GM12801 (cell line): Measurements from ENCODE around the gene SMIM24.

Experiments
- CTCF ChIP-seq: IDR thresholded peaks from one replicate; pipeline ENCODE4 v1.5.1; 2011; ENCODE audit warnings: control low read depth; ENCODE audit not compliant: insufficient read length; ENCODE audit errors: extremely low read depth

The SMIM24 gene

DNA sequence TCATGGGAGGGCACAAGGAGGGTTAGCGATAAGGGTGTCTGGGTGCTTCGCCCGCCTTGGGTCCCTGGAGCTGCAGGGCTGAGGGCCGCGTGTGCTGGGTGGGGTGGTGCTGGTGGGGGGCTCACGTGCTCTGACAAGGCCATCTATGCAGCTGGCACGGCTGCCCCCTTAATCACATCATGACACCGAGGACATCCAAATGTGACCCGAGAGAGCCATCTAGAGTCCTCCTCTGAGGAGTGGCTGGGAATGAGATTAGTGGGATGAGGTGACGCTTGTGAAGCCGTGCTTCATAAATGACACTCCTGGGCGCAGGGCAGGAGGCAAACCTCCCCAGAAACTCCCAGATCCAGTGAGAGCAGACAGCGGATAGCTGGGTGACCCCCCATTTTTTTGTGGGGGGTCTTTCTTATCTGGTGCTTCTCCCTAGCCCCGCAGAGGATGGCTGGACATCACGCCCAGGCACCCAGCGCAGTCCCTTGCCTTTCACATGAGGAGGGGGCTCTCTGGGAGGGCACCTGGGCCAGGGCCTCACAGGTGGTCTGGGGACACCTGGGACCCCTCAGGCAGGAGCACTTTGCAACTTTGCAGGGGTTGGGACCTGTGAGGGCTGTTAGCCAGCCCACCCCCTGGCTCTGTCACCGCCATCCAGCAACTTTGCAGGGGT is 32.4 kb upstream of the SMIM24 start:
- TF ChIP-seq CTCF = no peak

DNA sequence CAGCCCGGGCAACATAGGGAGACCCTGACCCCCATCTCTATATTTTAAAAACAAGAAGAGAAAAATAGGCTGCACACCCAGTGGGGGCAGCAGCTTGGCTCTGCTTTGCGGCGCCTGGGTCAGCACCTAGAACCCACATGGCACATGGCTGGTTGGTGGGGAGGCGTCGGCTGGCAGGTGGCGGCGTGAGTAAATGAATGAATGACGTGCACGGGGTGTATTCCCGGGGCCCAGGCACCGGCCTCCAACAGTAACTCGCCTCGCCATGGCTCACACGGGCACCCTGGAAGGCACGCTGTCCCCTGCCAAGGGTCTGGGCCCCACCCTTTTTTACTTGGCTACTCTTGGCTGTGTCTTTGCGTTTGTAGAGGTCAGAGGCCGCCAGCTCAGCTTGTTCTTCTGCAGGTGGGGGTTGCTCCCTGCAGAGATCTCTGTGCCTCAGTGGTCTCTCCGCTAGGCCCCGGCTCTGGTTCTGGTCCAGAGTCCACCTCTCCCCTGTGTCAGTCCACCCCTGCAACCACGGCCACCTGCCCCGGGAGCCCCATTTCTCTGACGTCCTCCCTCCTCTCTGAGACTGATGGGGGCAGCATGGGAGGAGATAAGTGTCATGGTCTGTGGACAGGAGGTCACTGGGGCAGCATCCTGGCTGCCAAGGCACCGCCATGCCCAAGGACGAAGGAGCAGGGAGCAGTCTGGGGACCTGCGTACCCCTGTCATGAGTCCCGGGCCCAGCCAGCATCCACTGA is 31.4 kb upstream of the SMIM24 start:
- TF ChIP-seq CTCF = no peak

DNA sequence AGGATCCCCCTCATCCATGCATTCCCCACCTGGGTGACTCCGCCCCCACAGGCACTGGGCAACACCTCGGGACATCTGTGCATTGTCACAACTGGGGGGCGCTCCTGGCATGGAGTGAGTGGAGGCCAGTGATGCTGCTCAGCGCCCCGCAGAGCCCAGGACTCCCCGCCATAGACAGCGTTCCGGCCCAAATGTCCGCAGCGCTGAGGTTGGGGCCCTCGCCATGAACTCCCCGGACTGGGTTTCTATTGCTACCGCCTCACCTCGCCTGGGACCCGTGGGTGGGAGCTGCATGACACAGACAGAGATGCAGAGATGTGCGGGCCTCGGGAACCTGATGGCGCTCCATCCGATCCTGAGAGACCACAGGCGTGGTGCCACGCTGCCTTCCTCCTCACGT is 30.4 kb upstream of the SMIM24 start:
- no peak for TF ChIP-seq CTCF

DNA sequence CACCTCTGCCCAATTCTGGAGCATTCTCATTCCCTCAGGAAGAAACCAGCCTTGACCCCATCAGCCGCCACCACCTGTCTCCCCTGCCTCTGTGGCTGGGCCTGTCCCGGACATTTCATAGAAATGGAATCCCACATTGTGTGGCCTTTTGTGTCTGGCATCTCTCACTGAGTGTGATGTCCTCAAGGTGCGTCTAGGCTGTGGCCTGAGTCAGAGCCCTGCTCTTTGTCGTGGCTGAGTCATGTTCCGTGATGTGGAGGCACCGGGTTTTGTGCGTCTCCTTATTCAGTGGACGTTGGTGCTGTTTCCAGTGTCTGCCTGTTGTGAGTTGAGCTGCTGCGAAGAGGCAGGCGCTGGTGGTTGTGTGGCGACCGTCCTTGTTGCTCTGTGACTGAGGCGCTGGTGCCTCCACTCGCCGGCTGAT is 29.3 kb upstream of the SMIM24 start:
- TF ChIP-seq CTCF = no peak

DNA sequence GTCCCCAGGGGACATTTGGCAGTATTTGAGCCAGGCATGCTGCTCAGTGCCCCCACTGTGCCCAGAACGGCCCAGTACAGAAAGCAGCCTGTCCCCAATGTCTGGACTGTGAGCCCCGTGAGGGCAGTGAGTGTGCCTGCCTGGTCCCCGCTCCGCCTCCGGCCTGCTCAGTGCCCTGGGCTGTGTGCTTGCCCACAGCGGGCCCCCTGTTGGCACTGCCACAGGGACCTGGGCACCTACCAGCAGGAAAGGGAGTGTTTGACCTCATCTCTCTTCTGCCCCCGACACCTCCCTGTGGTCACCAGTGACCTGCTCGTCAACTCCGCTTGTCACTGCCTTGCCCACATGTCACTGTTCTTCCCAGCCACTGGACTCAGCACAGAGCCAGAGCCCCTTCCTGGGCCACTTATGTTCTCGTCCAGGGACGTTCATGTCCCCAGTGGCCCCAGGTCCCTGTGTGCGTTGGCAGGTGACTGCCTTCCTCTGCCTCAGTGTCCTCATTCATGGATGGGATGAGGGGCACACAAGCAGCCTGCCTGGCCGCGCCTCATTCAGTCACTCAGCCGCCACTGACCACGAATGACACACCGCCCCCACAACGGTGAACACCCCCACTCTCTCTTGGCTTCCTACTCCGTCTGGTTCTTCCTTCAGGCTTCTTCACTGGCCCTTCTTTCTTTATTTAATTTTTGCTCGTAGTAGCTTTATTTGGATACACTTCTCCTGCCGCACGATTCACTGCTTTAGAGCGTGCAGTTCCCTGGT is 28.6 kb upstream of the SMIM24 start:
- TF ChIP-seq CTCF = no peak

GRCh38 chr19:3507371-3508120 is 27.2 kb upstream of the SMIM24 start:
- no peak for TF ChIP-seq CTCF
